ENCODE data around the gene OTOA.
"Not testable (repeated sequence)": the region's sequence is repeated elsewhere in the genome, so short reads cannot be mapped to it uniquely, and the experiment has no call there.

OTOA gene

GRCh38 chr16:21642861-21643260 is 20.9 kb upstream of the OTOA start:
- DNase-seq: no peak

GRCh38 chr16:21643785-21644184 is 20.0 kb upstream of the OTOA start:
- no peak for DNase-seq

- no peak for DNase-seq
Observed at GRCh38 chr16:21644674-21645073, 19.1 kb upstream of the OTOA start.

GRCh38 chr16:21645261-21645721 is 18.5 kb upstream of the OTOA start:
- no peak for DNase-seq

GRCh38 chr16:21646091-21646490 is 17.7 kb upstream of the OTOA start:
- DNase-seq: no peak

GRCh38 chr16:21646721-21647561 is 16.8 kb upstream of the OTOA start:
- peak; percentile 88 for DNase-seq

GRCh38 chr16:21647562-21648164 is 16.1 kb upstream of the OTOA start:
- no peak for DNase-seq

GRCh38 chr16:21649826-21650406 is 13.9 kb upstream of the OTOA start:
- not testable (repeated sequence) for DNase-seq

- DNase-seq: no peak
Observed at GRCh38 chr16:21650521-21650920, 13.2 kb upstream of the OTOA start.

- DNase-seq: no peak
Observed at GRCh38 chr16:21651515-21651914, 12.3 kb upstream of the OTOA start.

- DNase-seq: no peak
Observed at GRCh38 chr16:21652453-21652852, 11.3 kb upstream of the OTOA start, which contains the start of gene IGSF6. Gene IGSF6, minus strand, starts transcription at chr16:21652608. Its CDS starts 10 bp downstream, at chr16:21652598.

GRCh38 chr16:21653571-21653970 is 10.2 kb upstream of the OTOA start:
- DNase-seq: no peak

- no peak for DNase-seq
Observed at GRCh38 chr16:21654466-21654865, 9.3 kb upstream of the OTOA start.

GRCh38 chr16:21654881-21655280 is 8.9 kb upstream of the OTOA start:
- DNase-seq: no peak

- DNase-seq: no peak
Observed at GRCh38 chr16:21656795-21657768, 6.7 kb upstream of the OTOA start.

GRCh38 chr16:21659124-21659523 is 4.6 kb upstream of the OTOA start:
- no peak for DNase-seq

- DNase-seq: no peak
Observed at GRCh38 chr16:21664801-21665492, 1.2 kb downstream of the OTOA start.

GRCh38 chr16:21666772-21667171 is 3.0 kb downstream of the OTOA start:
- DNase-seq: no peak

GRCh38 chr16:21667575-21667974 is 3.8 kb downstream of the OTOA start:
- DNase-seq: no peak

GRCh38 chr16:21673469-21673868 is 9.7 kb downstream of the OTOA start:
- no peak for DNase-seq

GRCh38 chr16:21674456-21674855 is 10.7 kb downstream of the OTOA start:
- DNase-seq: not testable (repeated sequence)

GRCh38 chr16:21680714-21681113 is 16.9 kb downstream of the OTOA start:
- not testable (repeated sequence) for DNase-seq
